GM12891 (cell line): Measurements from ENCODE around the gene PRKCE.

Experiments used
- POLR2A ChIP-seq: IDR thresholded peaks from 2 replicates; pipeline ENCODE4 v1.6.1; 2011; ENCODE audit warnings: low read depth, low read length, control low read depth
- POLR2AphosphoS5 ChIP-seq: IDR thresholded peaks from 2 replicates; pipeline ENCODE4 v1.6.1; 2011; ENCODE audit warnings: low read depth, low read length, control low read depth
- POU2F2 ChIP-seq: IDR thresholded peaks from 2 replicates; pipeline ENCODE4 v1.6.1; 2011; ENCODE audit warnings: low read depth, mild to moderate bottlenecking, control low read depth, low read length, moderate library complexity
- SPI1 ChIP-seq: IDR thresholded peaks from 2 replicates; pipeline ENCODE4 v1.6.1; 2011; ENCODE audit warnings: low read depth, low read length, control low read depth
- TAF1 ChIP-seq: IDR thresholded peaks from 2 replicates; pipeline ENCODE4 v1.6.1; 2011; ENCODE audit warnings: low read depth, low read length, control low read depth

DNA sequence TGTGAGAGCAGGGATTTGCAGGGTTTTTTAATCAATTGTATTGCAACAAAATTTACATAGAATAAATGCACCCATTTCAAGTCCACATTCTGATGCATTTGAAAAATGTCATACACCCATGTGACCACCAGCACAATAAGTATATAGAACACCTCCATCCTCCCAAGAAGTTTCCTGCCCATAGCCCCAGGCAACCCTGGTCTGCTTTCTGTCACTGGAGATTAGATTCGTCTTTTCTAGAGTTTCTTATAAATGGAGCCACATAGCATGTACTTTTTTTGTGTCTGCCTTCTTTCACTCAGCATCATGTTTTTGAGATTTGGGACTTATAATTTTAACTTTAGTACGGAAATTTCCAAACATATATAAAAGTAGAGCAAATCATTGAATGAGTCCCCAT lies 518.6 kb downstream of the PRKCE start:
- TF ChIP-seq TAF1 (no peak), POLR2A (no peak), POLR2AphosphoS5 (no peak), SPI1 (no peak), POU2F2 (no peak)
